Neuronal stem cell (in vitro differentiated cells): ENCODE measurements around the gene MDP1.

Experiments used
- DNase-seq: peaks from one replicate; pipeline ENCODE4 v3.0.0-alpha.2; 2013; ENCODE audit warnings: low spot score
- H2AFZ ChIP-seq: one replicate; pipeline ENCODE4 v1.6.1; 2013; ENCODE audit warnings: mild to moderate bottlenecking, low read length, inconsistent platforms
- H2AK5ac ChIP-seq: 2 replicates; pipeline ENCODE4 v1.6.1; 2013; ENCODE audit warnings: low read depth, mild to moderate bottlenecking, inconsistent platforms, low read length, moderate library complexity, mixed read lengths
- H2BK120ac ChIP-seq: 2 replicates; pipeline ENCODE4 v1.6.1; 2013; ENCODE audit warnings: low read depth, mild to moderate bottlenecking, inconsistent platforms, low read length, moderate library complexity, mixed read lengths
- H2BK12ac ChIP-seq: one replicate; pipeline ENCODE4 v1.6.1; 2013; ENCODE audit warnings: low read length, inconsistent platforms
- H2BK15ac ChIP-seq: 2 replicates; pipeline ENCODE4 v1.6.1; 2013; ENCODE audit warnings: mild to moderate bottlenecking, low read length, inconsistent platforms, mixed read lengths
- H2BK5ac ChIP-seq: one replicate; pipeline ENCODE4 v1.6.1; 2013; ENCODE audit warnings: inconsistent platforms, mild to moderate bottlenecking, low read length, moderate library complexity
- H3K14ac ChIP-seq: one replicate; pipeline ENCODE4 v1.6.1; 2013; ENCODE audit warnings: low read length, inconsistent platforms
- H3K18ac ChIP-seq: 2 replicates; pipeline ENCODE4 v1.6.1; 2013; ENCODE audit warnings: low read length, inconsistent platforms
- H3K23ac ChIP-seq: 2 replicates; pipeline ENCODE4 v1.6.1; 2013; ENCODE audit warnings: low read depth, mild to moderate bottlenecking, mixed read lengths, low read length, inconsistent platforms; ENCODE audit not compliant: poor library complexity
- H3K27ac ChIP-seq: replicated peaks from 3 replicates; pipeline ENCODE4 v1.5.1; 2013; ENCODE audit warnings: low read length, inconsistent platforms
- H3K27me3 ChIP-seq, 3 experiments: 2 replicates each; pipeline ENCODE4 v1.6.1; 2013; ENCODE audit warnings: low read length in 3 of 3, mild to moderate bottlenecking in 2 of 3, inconsistent platforms in 1 of 3, low read depth in 1 of 3, mixed read lengths in 1 of 3, moderate library complexity in 1 of 3; ENCODE audit not compliant: control insufficient read depth in 3 of 3, insufficient read depth in 3 of 3
- H3K36me3 ChIP-seq, 2 donors: replicated peaks in 1 of 2; 2 replicates each; pipeline ENCODE4 v1.6.1; 2013; ENCODE audit warnings: low read length in 2 of 2; ENCODE audit not compliant: control insufficient read depth in 2 of 2, insufficient read depth in 2 of 2
- H3K4ac ChIP-seq: 2 replicates; pipeline ENCODE4 v1.6.1; 2013; ENCODE audit warnings: inconsistent platforms, mild to moderate bottlenecking, low read length, moderate library complexity
- H3K4me1 ChIP-seq, 2 donors: 1 replicate in 1 of 2; 2 replicates in 1 of 2; pipeline ENCODE4 v1.6.1; 2013; ENCODE audit warnings: low read length in 2 of 2, low read depth in 1 of 2; ENCODE audit not compliant: control insufficient read depth in 2 of 2, insufficient read depth in 1 of 2
- H3K4me2 ChIP-seq: one replicate; pipeline ENCODE4 v1.6.1; 2013; ENCODE audit warnings: mild to moderate bottlenecking, low read length, inconsistent platforms; ENCODE audit not compliant: insufficient read depth, poor library complexity, severe bottlenecking
- H3K4me3 ChIP-seq, 2 donors: 2 replicates each; pipeline ENCODE4 v1.5.1; 2013; ENCODE audit warnings: low read length in 2 of 2, mild to moderate bottlenecking in 2 of 2, inconsistent platforms in 1 of 2, moderate library complexity in 1 of 2
- H3K79me1 ChIP-seq: one replicate; pipeline ENCODE4 v1.6.1; 2013; ENCODE audit warnings: low read depth, mild to moderate bottlenecking, inconsistent platforms, low read length, moderate library complexity
- H3K9ac ChIP-seq: one replicate; pipeline ENCODE4 v1.6.1; 2013; ENCODE audit warnings: mild to moderate bottlenecking, low read depth, low read length, inconsistent platforms; ENCODE audit not compliant: poor library complexity
- H3K9me3 ChIP-seq, 2 donors: replicated peaks in 1 of 2; 2 replicates each; pipeline versions ENCODE3 to v1.6.1; 2013; ENCODE audit warnings: low read length in 2 of 2, mild to moderate bottlenecking in 2 of 2, inconsistent platforms in 1 of 2, low read depth in 1 of 2, mixed read lengths in 1 of 2, moderate library complexity in 1 of 2; ENCODE audit not compliant: control insufficient read depth in 2 of 2, insufficient read depth in 1 of 2
- H4K8ac ChIP-seq: one replicate; pipeline ENCODE4 v1.6.1; 2013; ENCODE audit warnings: low read depth, mild to moderate bottlenecking, inconsistent platforms, low read length, moderate library complexity
- H4K91ac ChIP-seq: one replicate; pipeline ENCODE4 v1.6.1; 2013; ENCODE audit warnings: low read length, low read depth, mild to moderate bottlenecking, inconsistent platforms; ENCODE audit not compliant: poor library complexity
- WGBS, 2 donors: extraction: QIAGEN DNeasy Blood & Tissue Kit; methylation state at CpG; one replicate each; pipeline ENCODE4 v1.1.7; 2013; ENCODE audit warnings: missing lambda C conversion rate in 2 of 2, mixed read lengths in 1 of 2; ENCODE audit not compliant: insufficient read length in 2 of 2, insufficient replicate concordance in 1 of 2; ENCODE audit errors: extremely low coverage in 2 of 2; 5-methylcytosine and 5-hydroxymethylcytosine counted together

MDP1 gene

DNA sequence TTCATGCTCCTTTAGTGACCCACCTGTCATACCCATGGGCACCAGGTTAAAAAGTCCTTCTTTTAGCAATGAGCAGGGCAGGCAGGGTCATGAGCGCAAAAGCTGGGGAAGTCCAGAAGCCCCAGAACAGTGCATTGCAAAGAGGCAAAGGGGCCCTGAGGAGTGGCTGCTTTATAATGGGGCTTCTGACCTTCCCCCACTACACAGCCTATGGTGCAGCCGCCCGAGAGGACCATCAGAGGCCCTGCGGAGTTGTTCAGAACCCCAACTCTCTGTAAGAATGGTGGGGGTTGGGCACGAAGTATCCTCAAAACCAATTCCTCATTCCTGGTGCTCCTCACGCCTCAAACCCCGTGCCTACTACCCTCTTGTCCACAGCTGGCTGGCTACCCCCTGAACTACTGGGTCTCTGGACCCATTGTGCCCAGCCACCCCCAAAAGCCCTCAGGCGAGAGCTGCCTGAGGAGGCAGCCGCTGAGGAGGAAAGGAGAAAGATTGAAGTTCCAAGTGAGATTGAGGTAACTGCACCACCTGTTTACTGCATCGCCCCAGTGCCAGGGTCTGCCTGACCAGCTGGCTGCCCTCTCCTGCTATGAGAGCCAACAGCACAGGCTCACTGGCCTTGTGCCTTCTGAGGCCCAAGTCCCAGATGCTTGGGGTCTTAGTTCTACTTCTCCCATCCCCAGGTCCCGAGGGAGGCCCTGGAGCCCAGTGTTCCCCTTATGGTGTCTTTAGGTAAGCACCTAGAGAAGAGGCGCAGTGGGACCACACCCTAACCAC, 37.3 kb downstream of the MDP1 start:
- Histone ChIP-seq H3K27ac (no peak overlapping the region), H3K18ac (no peak overlapping the region), H3K4ac (no peak overlapping the region), H3K23ac (peak overlapping the region; percentile 43), H2BK15ac (no peak overlapping the region), H4K8ac (no peak overlapping the region), H4K91ac (no peak overlapping the region), H3K9ac (no peak overlapping the region), H2BK5ac (peak overlapping the region; percentile 66), H3K14ac (no peak overlapping the region), H2AFZ (no peak overlapping the region), H3K9me3 (no peaks in the 10 kb centered on the region), H2AK5ac (no peak overlapping the region), H3K79me1 (peaks cover 5% of the 10 kb centered on the region), H3K4me3 (no peak overlapping the region), H3K27me3 (no peaks in the 10 kb centered on the region), H3K36me3 (peaks cover 65 to 69% of the 10 kb centered on the region in 2 donors), H3K4me1 (no peaks in the 10 kb centered on the region), H3K4me2 (no peak overlapping the region), H2BK120ac (no peak overlapping the region), H2BK12ac (no peak overlapping the region)
- no peak for DNase-seq
- no CpG with 5 or more reads among the region's 12 CpGs for WGBS, 2 donors

DNA sequence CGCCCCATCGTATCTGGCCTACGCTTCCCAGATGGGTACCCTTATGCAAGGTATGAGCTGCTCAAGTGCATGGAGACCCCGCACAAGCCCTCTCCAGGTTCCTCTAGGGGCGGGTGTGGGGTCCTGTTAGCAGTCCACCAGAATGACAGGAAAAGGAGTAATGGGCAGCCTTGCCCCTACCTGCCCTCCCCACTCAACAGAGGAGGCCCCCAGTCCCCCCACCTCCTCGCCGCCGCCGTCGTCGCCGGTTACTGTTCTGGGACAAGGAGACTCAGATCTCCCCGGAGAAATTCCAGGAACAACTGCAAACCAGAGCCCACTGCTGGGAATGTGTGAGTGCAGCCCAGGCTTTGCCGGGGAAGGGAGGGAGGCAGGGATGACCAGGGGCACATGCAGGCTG, 38.0 kb downstream of the MDP1 start:
- no peak overlapping the region for H3K23ac ChIP-seq
- no peak for DNase-seq
- peak overlapping the region; percentile 17 for H4K8ac ChIP-seq
- H2AK5ac ChIP-seq: no peak overlapping the region
- H2BK120ac ChIP-seq: no peak overlapping the region
- no peak overlapping the region for H3K4me3 ChIP-seq
- H3K4ac ChIP-seq: no peak overlapping the region
- H3K18ac ChIP-seq: no peak overlapping the region
- peaks cover 58 to 70% of the 10 kb centered on the region in 2 donors for H3K36me3 ChIP-seq
- no peak overlapping the region for H3K27ac ChIP-seq
- no peak overlapping the region for H2BK15ac ChIP-seq
- no peaks in the 10 kb centered on the region for H3K27me3 ChIP-seq
- H3K9ac ChIP-seq: no peak overlapping the region
- H3K14ac ChIP-seq: no peak overlapping the region
- H2BK12ac ChIP-seq: no peak overlapping the region
- no peak overlapping the region for H4K91ac ChIP-seq
- peak overlapping the region; percentile 39 for H2BK5ac ChIP-seq
- H2AFZ ChIP-seq: no peak overlapping the region
- WGBS, 2 donors: no CpG with 5 or more reads among the region's 14 CpGs
- H3K79me1 ChIP-seq: peaks cover 6% of the 10 kb centered on the region
- no peaks in the 10 kb centered on the region for H3K9me3 ChIP-seq
- H3K4me1 ChIP-seq: peaks cover 0 to 3% of the 10 kb centered on the region in 2 donors
- H3K4me2 ChIP-seq: no peak overlapping the region

DNA sequence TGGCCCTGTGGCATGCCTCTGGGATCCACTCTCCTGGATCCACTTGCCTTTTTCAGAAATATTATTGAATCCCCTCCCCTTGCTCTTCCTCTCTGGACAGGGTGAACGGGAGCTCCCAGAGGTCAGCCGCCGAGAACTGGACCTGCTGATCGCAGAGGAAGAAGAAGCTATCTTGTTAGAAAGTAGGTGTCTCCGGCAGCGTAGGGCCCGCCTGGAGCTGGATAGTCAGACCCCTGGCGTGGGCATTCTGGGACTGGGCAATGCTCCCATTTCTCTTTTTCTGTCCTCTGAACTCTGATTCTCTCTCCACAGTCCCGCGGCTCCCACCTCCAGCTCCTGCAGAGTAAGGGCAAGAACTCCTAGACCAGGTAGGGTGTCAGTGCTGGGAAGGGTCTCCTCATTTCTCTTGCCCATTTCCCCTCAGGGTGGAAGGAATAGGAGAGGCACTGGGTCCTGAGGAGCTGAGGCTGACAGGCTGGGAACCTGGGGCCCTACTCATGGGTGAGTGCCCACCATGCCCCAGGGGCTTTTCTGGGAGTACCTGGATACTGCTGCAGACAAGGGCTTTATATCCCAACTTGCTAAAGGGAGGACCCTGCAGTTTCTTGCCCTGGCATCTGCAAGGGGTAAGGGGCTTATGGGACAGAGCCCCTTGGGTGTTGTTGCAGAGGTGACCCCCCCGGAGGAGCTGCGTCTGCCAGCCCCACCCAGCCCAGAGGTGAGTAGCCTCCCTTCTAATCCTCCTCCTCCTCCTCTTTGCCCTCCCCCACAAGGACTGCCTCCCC, 38.6 kb downstream of the MDP1 start:
- Histone ChIP-seq H3K9me3 (no peaks in the 10 kb centered on the region), H4K91ac (no peak overlapping the region), H2BK5ac (peak overlapping the region; percentile 39), H2BK120ac (no peak overlapping the region), H3K23ac (no peak overlapping the region), H3K14ac (no peak overlapping the region), H3K79me1 (peaks cover 11% of the 10 kb centered on the region), H3K18ac (no peak overlapping the region), H2AFZ (no peak overlapping the region), H3K4me1 (peaks cover 0 to 7% of the 10 kb centered on the region in 2 donors), H3K4me3 (no peak overlapping the region), H3K36me3 (peaks cover 51 to 64% of the 10 kb centered on the region in 2 donors), H2BK12ac (no peak overlapping the region), H3K27me3 (no peaks in the 10 kb centered on the region), H3K27ac (no peak overlapping the region), H3K9ac (no peak overlapping the region), H2AK5ac (no peak overlapping the region), H3K4me2 (no peak overlapping the region), H2BK15ac (no peak overlapping the region), H4K8ac (no peak overlapping the region), H3K4ac (no peak overlapping the region)
- WGBS, 2 donors: no CpG with 5 or more reads among the region's 12 CpGs
- no peak for DNase-seq

DNA sequence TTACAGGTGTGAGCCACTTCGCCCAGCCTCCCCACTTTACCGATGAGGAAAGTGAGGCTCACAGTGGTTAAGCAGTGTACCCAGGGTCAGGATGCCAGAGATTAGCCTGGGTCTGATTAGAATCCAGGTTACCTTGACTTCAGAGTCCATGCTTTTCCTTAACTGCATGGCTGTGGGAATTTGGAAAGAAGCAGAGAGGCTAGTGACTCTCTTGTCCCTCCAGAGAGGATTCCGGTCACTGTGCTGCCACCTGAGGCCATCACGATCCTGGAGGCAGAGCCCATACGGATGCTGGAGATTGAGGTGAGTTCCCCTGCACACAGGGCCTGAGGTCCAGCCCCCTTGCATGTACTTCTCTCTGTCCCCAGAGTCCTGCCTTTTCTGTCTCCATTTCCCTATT, 39.3 kb downstream of the MDP1 start:
- no peak overlapping the region for H3K18ac ChIP-seq
- H3K4me3 ChIP-seq: no peak overlapping the region
- peaks cover 0 to 8% of the 10 kb centered on the region in 2 donors for H3K4me1 ChIP-seq
- H3K36me3 ChIP-seq: peaks cover 45 to 60% of the 10 kb centered on the region in 2 donors
- H4K91ac ChIP-seq: no peak overlapping the region
- no peaks in the 10 kb centered on the region for H3K27me3 ChIP-seq
- H3K4me2 ChIP-seq: no peak overlapping the region
- H3K79me1 ChIP-seq: peaks cover 14% of the 10 kb centered on the region
- H3K23ac ChIP-seq: no peak overlapping the region
- no peak overlapping the region for H2AK5ac ChIP-seq
- H4K8ac ChIP-seq: no peak overlapping the region
- H2BK120ac ChIP-seq: no peak overlapping the region
- H2BK15ac ChIP-seq: no peak overlapping the region
- H2BK12ac ChIP-seq: no peak overlapping the region
- no peak overlapping the region for H2AFZ ChIP-seq
- peak overlapping the region; percentile 17 for H3K27ac ChIP-seq
- no peak overlapping the region for H3K4ac ChIP-seq
- no peak overlapping the region for H2BK5ac ChIP-seq
- H3K9me3 ChIP-seq: no peaks in the 10 kb centered on the region
- H3K14ac ChIP-seq: no peak overlapping the region
- DNase-seq: no peak
- no peak overlapping the region for H3K9ac ChIP-seq
- no CpG with 5 or more reads among the region's 5 CpGs for WGBS, 2 donors
